Transverse colon (tissue), 4 donors: ENCODE measurements around the gene MAS1. TPM values are rescaled to one million over a fixed set of nuclear protein-coding genes. Genes with fewer than 3 reads are reported as not detected.

Source experiments
- DNase-seq: peaks from one replicate; pipeline ENCODE4 v3.0.0-alpha.2; 2019
- H3K27ac ChIP-seq, 4 donors: fragments of 200-600 bp; sonication (generic); 2 replicates each; pipeline ENCODE4 v1.5.1; 2016 to 2018; ENCODE audit warnings: inconsistent platforms in 4 of 4
- H3K27me3 ChIP-seq: fragments of 200-600 bp; sonication (generic); 2 replicates; pipeline ENCODE4 v1.5.1; 2017; ENCODE audit warnings: inconsistent platforms
- H3K36me3 ChIP-seq, 4 donors: fragments of 200-600 bp; sonication (generic); 2 replicates each; pipeline ENCODE4 v1.5.1; 2017 to 2019; ENCODE audit warnings: inconsistent platforms in 4 of 4
- H3K4me1 ChIP-seq, 4 donors: fragments of 200-600 bp; sonication (generic); 2 replicates each; pipeline ENCODE4 v1.5.1; 2017 to 2020; ENCODE audit warnings: inconsistent platforms in 4 of 4
- H3K4me3 ChIP-seq, 4 donors: fragments of 200-600 bp; sonication (generic); 1 replicate in 1 of 4; 2 replicates in 3 of 4; pipeline versions ENCODE4 v1.5.1 to v1.6.1; 2017 to 2019; ENCODE audit warnings: inconsistent platforms in 4 of 4
- H3K9me3 ChIP-seq, 2 donors: fragments of 200-600 bp; sonication (generic); 2 replicates each; pipeline ENCODE4 v1.5.1; 2017 to 2019; ENCODE audit warnings: inconsistent platforms in 2 of 2
- CTCF ChIP-seq, 5 experiments: fragments of 200-600 bp in 3 of 5; fragments of 450-650 bp in 2 of 5; sonication (generic) in 3 of 5; IDR thresholded peaks; 1 replicate in 2 of 5; 2 replicates in 3 of 5; pipeline ENCODE4 v1.5.1; 2016 to 2017; ENCODE audit warnings: antibody characterized with exemption in 5 of 5, inconsistent platforms in 3 of 5, mild to moderate bottlenecking in 2 of 5, moderate library complexity in 1 of 5
- EP300 ChIP-seq: sonication (generic); formaldehyde crosslinking; IDR thresholded peaks from one replicate; pipeline ENCODE4 v1.6.1; 2017; ENCODE audit warnings: antibody characterized with exemption, low read depth
- POLR2A ChIP-seq: fragments of 450-650 bp; IDR thresholded peaks from one replicate; pipeline ENCODE4 v1.6.1; 2016; ENCODE audit warnings: antibody characterized with exemption, mild to moderate bottlenecking, moderate library complexity
- POLR2AphosphoS5 ChIP-seq, 3 donors: sonication (generic); formaldehyde crosslinking; IDR thresholded peaks; one replicate each; pipeline ENCODE4 v1.6.1; 2016; ENCODE audit warnings: antibody characterized with exemption in 3 of 3
- WGBS, 2 donors: methylation state at CpG; one replicate each; pipeline ENCODE4 v1.1.5; 2018; ENCODE audit warnings: low coverage in 1 of 2; 5-methylcytosine and 5-hydroxymethylcytosine counted together
- in situ Hi-C, 4 donors: fragments of 200-750 bp; cut with MboI; loops; one replicate each; pipeline versions ENCODE4 v1.15.0 to v1.15.1; 2017; ENCODE audit warnings: low sequenced_read_pairs in 3 of 4, low pct_ligation_motif_present in 1 of 4, low pct_unique_long_range_greater_than_20kb in 1 of 4
- intact Hi-C: fragments of 100-400 bp; cut with DNase I; formaldehyde crosslinking; loops from one replicate; pipeline ENCODE4 v1.15.1; 2023; ENCODE audit warnings: low total_unique reads
- total RNA-seq, 4 donors: library from RNA; depleted of rRNA; stranded (reverse); fragments of >200 nt; gene quantifications; one replicate each; pipeline ENCODE4 v1.1.0, GENCODE V29; 2016

Gene MAS1
- total RNA-seq, 4 donors from 2014 or later = not detected

- intact Hi-C loops (no loop called here), in situ Hi-C loops (no loop called here)
- H3K27me3 ChIP-seq = no peaks in the 10 kb centered on the region
- H3K9me3 ChIP-seq = no peaks in the 10 kb centered on the region
- no peaks in the 10 kb centered on the region for H3K4me1 ChIP-seq
- TF ChIP-seq CTCF (IDR thresholded peaks at IDR 0.05) (no peak), POLR2A (no peak), EP300 (no peak)
- DNase-seq = no peak
- H3K4me3 ChIP-seq = no peak overlapping the region
- WGBS, 2 donors = 72 to 83% methylated on average over 2 of the region's 2 CpGs
- H3K27ac ChIP-seq = no peak overlapping the region
- no peaks in the 10 kb centered on the region for H3K36me3 ChIP-seq
These were observed 24.6 kb downstream of the MAS1 start for GRCh38 chr6:159915397-159915796.

DNA sequence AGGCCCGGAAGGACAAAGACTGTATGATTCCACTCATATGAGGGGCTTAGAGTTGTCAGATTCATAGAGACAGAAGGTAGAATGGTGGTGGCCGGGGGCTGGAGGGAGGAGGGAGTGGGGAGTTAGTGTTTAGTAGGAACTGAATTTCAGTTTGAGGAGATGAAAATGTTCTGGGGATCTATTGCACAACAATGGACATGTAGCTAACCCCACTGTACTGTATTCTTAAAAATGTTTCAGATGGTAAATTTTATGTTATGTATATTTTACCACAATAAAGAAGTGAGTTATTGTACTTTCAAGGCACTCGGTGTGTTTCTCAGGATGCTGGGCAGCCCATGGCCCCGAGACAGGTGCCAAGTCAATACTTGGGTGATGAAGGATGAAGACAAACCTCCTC lies 25.4 kb downstream of the MAS1 start:
- Histone ChIP-seq H3K9me3 (no peaks in the 10 kb centered on the region), H3K27me3 (no peaks in the 10 kb centered on the region), H3K4me1 (no peaks in the 10 kb centered on the region), H3K4me3 (no peak overlapping the region), H3K36me3 (no peaks in the 10 kb centered on the region), H3K27ac (no peak overlapping the region)
- DNase-seq = no peak
- intact Hi-C loops (no loop called here), in situ Hi-C loops (no loop called here)
- TF ChIP-seq CTCF (IDR thresholded peaks at IDR 0.05) (no peak), POLR2AphosphoS5 (IDR thresholded peaks at IDR 0.05) (no peak), POLR2A (no peak), EP300 (no peak)
- 81 to 93% methylated on average over 4 of the region's 4 CpGs for WGBS, 2 donors

GRCh38 chr6:159916752-159917151 lies 26.0 kb downstream of the MAS1 start:
- Histone ChIP-seq H3K36me3 (no peaks in the 10 kb centered on the region), H3K27me3 (no peaks in the 10 kb centered on the region), H3K4me3 (no peak overlapping the region), H3K9me3 (no peaks in the 10 kb centered on the region), H3K4me1 (no peaks in the 10 kb centered on the region), H3K27ac (no peak overlapping the region)
- WGBS, 2 donors = 61 to 86% methylated on average over 5 to 9 of the region's 9 CpGs
- DNase-seq = no peak
- in situ Hi-C loops (no loop called here), intact Hi-C loops (no loop called here)
- TF ChIP-seq CTCF (IDR thresholded peaks at IDR 0.05) (no peak), POLR2AphosphoS5 (IDR thresholded peaks at IDR 0.05) (no peak), POLR2A (no peak), EP300 (no peak)

DNA sequence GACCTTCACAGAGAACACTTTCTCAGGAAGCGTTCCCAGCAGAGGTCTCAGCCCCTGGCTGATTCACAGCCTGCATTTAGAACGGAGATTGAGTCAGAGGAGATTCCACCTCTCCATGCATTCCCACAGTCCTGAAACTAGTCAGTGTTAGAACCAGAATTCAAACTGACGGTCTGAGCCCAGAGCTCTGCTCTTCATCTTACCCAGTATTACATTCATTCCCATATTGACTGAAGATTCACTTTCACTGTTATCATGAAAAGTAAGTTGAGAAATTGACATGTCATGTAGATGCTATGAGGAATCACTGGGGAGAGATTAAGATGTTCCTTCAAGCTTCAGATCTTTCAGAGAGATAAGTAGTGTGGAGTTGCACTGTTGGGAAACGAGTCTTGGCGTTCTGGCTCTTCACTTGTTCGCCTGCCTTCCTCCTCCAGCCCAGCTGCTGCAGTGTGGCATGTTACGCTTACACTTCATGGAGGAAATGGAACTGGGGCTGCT lies 28.3 kb downstream of the MAS1 start:
- Histone ChIP-seq H3K27ac (no peak overlapping the region), H3K36me3 (no peaks in the 10 kb centered on the region), H3K4me1 (no peaks in the 10 kb centered on the region), H3K4me3 (no peak overlapping the region), H3K27me3 (no peaks in the 10 kb centered on the region), H3K9me3 (no peaks in the 10 kb centered on the region)
- intact Hi-C loops (no loop called here), in situ Hi-C loops (no loop called here)
- 88 to 100% methylated on average over 1 to 7 of the region's 7 CpGs for WGBS, 2 donors
- DNase-seq = no peak
- TF ChIP-seq CTCF (IDR thresholded peaks at IDR 0.05) (no peak), EP300 (no peak), POLR2A (no peak), POLR2AphosphoS5 (IDR thresholded peaks at IDR 0.05) (no peak)
